Heart left ventricle (tissue), 16 donors: ENCODE measurements around the gene C1orf167. TPM values are rescaled to one million over a fixed set of nuclear protein-coding genes. Genes with fewer than 3 reads are reported as not detected.

Experiments
- ATAC-seq, 4 donors: fragments of 200-7000 bp; cut with Tn5 transposase; one replicate each; pipeline ENCODE4 v1.9.1; 2020 to 2022; ENCODE audit warnings: moderate library complexity in 4 of 4, mild to moderate bottlenecking in 3 of 4, moderate number of reproducible peaks in 1 of 4
- DNase-seq, 5 donors: peaks; one replicate each; pipeline ENCODE4 v3.0.0-alpha.2; 2020
- H3K27ac ChIP-seq, 12 donors: fragments of 200-600 bp; sonication (generic) in 4 of 12; one replicate each; pipeline versions ENCODE4 v1.5.0 to v1.8.0; 2016 to 2022; ENCODE audit warnings: mild to moderate bottlenecking in 2 of 12
- H3K27me3 ChIP-seq, 9 donors: fragments of 200-600 bp; sonication (generic) in 2 of 9; one replicate each; pipeline versions ENCODE4 v1.5.1 to v1.8.0; 2016 to 2022; ENCODE audit warnings: mild to moderate bottlenecking in 3 of 9
- H3K36me3 ChIP-seq, 9 donors: fragments of 200-600 bp; sonication (generic) in 2 of 9; one replicate each; pipeline versions ENCODE4 v1.5.0 to v1.8.0; 2018 to 2022; ENCODE audit warnings: mild to moderate bottlenecking in 2 of 9
- H3K4me1 ChIP-seq, 12 donors: fragments of 200-600 bp; sonication (generic) in 4 of 12; one replicate each; pipeline versions ENCODE4 v1.5.0 to v1.8.0; 2016 to 2022; ENCODE audit warnings: mild to moderate bottlenecking in 3 of 12
- H3K4me3 ChIP-seq, 12 donors: fragments of 200-600 bp; sonication (generic) in 4 of 12; one replicate each; pipeline versions ENCODE4 v1.5.0 to v1.8.0; 2017 to 2022; ENCODE audit warnings: mild to moderate bottlenecking in 9 of 12, moderate library complexity in 4 of 12
- H3K9me3 ChIP-seq, 12 donors: fragments of 200-600 bp; sonication (generic) in 4 of 12; one replicate each; pipeline versions ENCODE4 v1.5.0 to v1.8.0; 2016 to 2022; ENCODE audit warnings: mild to moderate bottlenecking in 1 of 12
- CTCF ChIP-seq, 12 donors: fragments of 200-600 bp; sonication (generic) in 4 of 12; IDR thresholded peaks; one replicate each; pipeline versions ENCODE4 v1.5.0 to v1.8.0; 2018 to 2022; ENCODE audit warnings: antibody characterized with exemption in 12 of 12, mild to moderate bottlenecking in 5 of 12
- POLR2A ChIP-seq, 2 donors: fragments of 450-650 bp; IDR thresholded peaks; one replicate each; pipeline ENCODE4 v1.6.1; 2017; ENCODE audit warnings: antibody characterized with exemption in 2 of 2, mild to moderate bottlenecking in 2 of 2, moderate library complexity in 2 of 2
- WGBS, 4 donors: extraction: QIAGEN DNeasy Blood & Tissue Kit in 2 of 4; methylation state at CpG; one replicate each; pipeline versions ENCODE4 v1.1.5 to v1.1.7; 2013 to 2018; 5-methylcytosine and 5-hydroxymethylcytosine counted together
- intact Hi-C, 10 donors: fragments of 100-400 bp; cut with DNase I; formaldehyde crosslinking; loops; one replicate each; pipeline versions ENCODE4 v1.11.1 to v1.14.2; 2022
- polyA plus RNA-seq, 2 donors: library from polyadenylated mRNA; stranded (reverse); fragments of 200-250 nt; gene quantifications; one replicate each; pipeline ENCODE4 v1.2.3, GENCODE V29; 2013
- total RNA-seq, 9 donors: library from RNA; depleted of rRNA in 2 of 9; stranded (reverse); fragments of >200 nt in 2 of 9; fragmentation: NEBNext Ultra II Directional in 3 of 9; extraction: Animal tissue kit (Norgen Biotek cat#: 25700) in 3 of 9; gene quantifications; one replicate each; pipeline versions ENCODE4 v1.1.0 to v1.2.4, GENCODE V29; 2016 to 2023
- donor health status: ischemic (EF 13 %, LVEDD 7.1; RV severe dilation, severe dysfunction).
- donor health status: healthy with polysubstance abuse.
- donor health status: DM: no; HTN: yes; CAD: no.
- donor health status: DM: no; HTN: no; CAD: no.
- donor health status: ischemic (EF 25% LVEDD 6.9; RV normal size, moderate dysfunction).
- donor health status: ischemic (EF 25% LVEDD 5.7; RV mildly dilated, moderate dysfunction).
- donor health status: healthy.
- donor health status: DM: yes; HTN: yes; CAD: no.
- donor health status: ischemic (EF 35%, LVEDD 5.7; RV mildly dilated, moderate dysfunction).
- donor health status: nonischemic (EF 11% LVEDD 7.7; RV severe dilation, severe dysfunction).
- donor health status: DM: yes; HTN: yes; CAD: no.
- donor health status: PGD.
- donor health status: ischemic (EF 29% LVEDD 5.4; RV normal size, mild dysfunction).
- donor health status: nonischemic (EF 23%, LVEDD 6.1; RV moderate dilation, normal function).

C1orf167 gene
- total and polyA plus RNA-seq, 11 donors: 1.5 to 7.6 (median 3.8) TPM

- DNase-seq (no peak), ATAC-seq (no peak)
- no peak overlapping the region for H3K4me3 ChIP-seq
- H3K4me1 ChIP-seq: peaks cover 0 to 36% (median 9%) of the 10 kb centered on the region in 12 donors
- H3K27me3 ChIP-seq: no peaks in the 10 kb centered on the region
- no peak for TF ChIP-seq CTCF (IDR thresholded peaks at IDR 0.05)
- TF ChIP-seq POLR2A (IDR thresholded peaks at IDR 0.05): no peak
- H3K36me3 ChIP-seq: no peaks in the 10 kb centered on the region
- no peaks in the 10 kb centered on the region for H3K9me3 ChIP-seq
- WGBS, 4 donors: 23 to 37% (median 26%) methylated on average over 2 of the region's 2 CpGs
- intact Hi-C loops: loop anchor here in 3 of 10 donors (5.0 to 10.0 kb wide), 3 partner anchors 60 to 678 kb away; partner anchors contain the start of genes FBXO6 (in 2 of the 3) and MASP2 (in 1 of the 3)
- no peak overlapping the region for H3K27ac ChIP-seq
Measured at GRCh38 chr1:11722538-11722937, 39.5 kb upstream of the C1orf167 start.

GRCh38 chr1:11725616-11726015 lies 36.4 kb upstream of the C1orf167 start:
- DNase-seq (no peak), ATAC-seq (no peak)
- intact Hi-C loops: loop anchor here in 1 of 10 donors (10.0 kb wide), 1 partner anchor 681 kb away; the partner anchor contains the start of gene MASP2

GRCh38 chr1:11727119-11727518 lies 34.9 kb upstream of the C1orf167 start:
- H3K27ac ChIP-seq: no peak overlapping the region
- H3K27me3 ChIP-seq: no peaks in the 10 kb centered on the region
- WGBS, 4 donors: 94 to 98% (median 96%) methylated on average over 4 of the region's 4 CpGs
- intact Hi-C loops: loop anchor here in 1 of 10 donors (10.0 kb wide), 1 partner anchor 682 kb away; the partner anchor contains the start of gene MASP2
- TF ChIP-seq CTCF (IDR thresholded peaks at IDR 0.05) (no peak), POLR2A (IDR thresholded peaks at IDR 0.05) (no peak)
- DNase-seq (no peak), ATAC-seq (no peak)
- no peaks in the 10 kb centered on the region for H3K36me3 ChIP-seq
- no peak overlapping the region for H3K4me3 ChIP-seq
- peaks cover 0 to 59% (median 14%) of the 10 kb centered on the region in 12 donors for H3K4me1 ChIP-seq
- no peaks in the 10 kb centered on the region for H3K9me3 ChIP-seq

More at GRCh38 chr1:11725616-11726015, 36.4 kb upstream of the C1orf167 start:
- Histone ChIP-seq H3K4me1 (peaks cover 0 to 44% (median 6%) of the 10 kb centered on the region in 12 donors), H3K27me3 (no peaks in the 10 kb centered on the region), H3K9me3 (no peaks in the 10 kb centered on the region), H3K4me3 (no peak overlapping the region), H3K27ac (no peak overlapping the region), H3K36me3 (no peaks in the 10 kb centered on the region)
- 74 to 86% (median 77%) methylated on average over 5 of the region's 5 CpGs for WGBS, 4 donors
- TF ChIP-seq CTCF (IDR thresholded peaks at IDR 0.05): no peak
- TF ChIP-seq POLR2A (IDR thresholded peaks at IDR 0.05): no peak

- intact Hi-C loops: loop anchor here in 1 of 10 donors (10.0 kb wide), 1 partner anchor 683 kb away; the partner anchor contains the start of gene MASP2
- H3K9me3 ChIP-seq: no peaks in the 10 kb centered on the region
- ATAC-seq (no peak), DNase-seq (no peak)
- no peak overlapping the region for H3K27ac ChIP-seq
- H3K27me3 ChIP-seq: no peaks in the 10 kb centered on the region
- TF ChIP-seq CTCF (IDR thresholded peaks at IDR 0.05): no peak
- TF ChIP-seq POLR2A (IDR thresholded peaks at IDR 0.05): no peak
- H3K36me3 ChIP-seq: no peaks in the 10 kb centered on the region
- peaks cover 0 to 70% (median 18%) of the 10 kb centered on the region in 12 donors for H3K4me1 ChIP-seq
- 95 to 99% (median 97%) methylated on average over 4 of the region's 4 CpGs for WGBS, 4 donors
- H3K4me3 ChIP-seq: no peak overlapping the region
Measured at GRCh38 chr1:11728126-11728806, 33.7 kb upstream of the C1orf167 start.
